Astrocyte (in vitro differentiated cells and primary cell): Measurements from ENCODE around the gene NOX3. TPM values are rescaled to one million over a fixed set of nuclear protein-coding genes. Genes with fewer than 3 reads are reported as not detected.

ENCODE experiments used
- DNase-seq: peaks from one replicate; pipeline ENCODE4 v3.0.0-alpha.2; 2010; ENCODE audit warnings: low read depth
- FAIRE-seq: peaks from 2 replicates; lab custom pipeline; 2011; peaks lifted over from hg19 to GRCh38; lab: Jason Lieb, UNC
- H2AFZ ChIP-seq: 2 replicates; pipeline ENCODE4 v1.6.0; 2012; ENCODE audit warnings: low read depth, low read length, inconsistent platforms
- H3K27ac ChIP-seq: 2 replicates; pipeline ENCODE4 v1.5.1; 2011; ENCODE audit warnings: low read depth, low read length, inconsistent platforms
- H3K27me3 ChIP-seq: 2 replicates; pipeline ENCODE4 v1.6.0; 2011; ENCODE audit warnings: low read length, inconsistent platforms; ENCODE audit not compliant: insufficient read depth
- H3K36me3 ChIP-seq: 2 replicates; pipeline ENCODE4 v1.5.1; 2011; ENCODE audit warnings: low read length, inconsistent platforms; ENCODE audit not compliant: insufficient read depth
- H3K4me1 ChIP-seq: 2 replicates; pipeline ENCODE4 v1.5.1; 2011; ENCODE audit warnings: low read length, inconsistent platforms; ENCODE audit not compliant: insufficient read depth
- H3K4me2 ChIP-seq: 2 replicates; pipeline ENCODE4 v1.6.0; 2012; ENCODE audit warnings: low read length, inconsistent platforms
- H3K4me3 ChIP-seq: 2 replicates; pipeline ENCODE4 v1.5.1; 2011; ENCODE audit warnings: low read depth, mild to moderate bottlenecking, low read length, inconsistent platforms; ENCODE audit not compliant: insufficient read depth
- H3K79me2 ChIP-seq: 2 replicates; pipeline ENCODE4 v1.6.0; 2012; ENCODE audit warnings: mild to moderate bottlenecking, low read length, inconsistent platforms; ENCODE audit not compliant: insufficient read depth
- H3K9ac ChIP-seq: 2 replicates; pipeline ENCODE4 v1.6.0; 2012; ENCODE audit warnings: mild to moderate bottlenecking, low read length, inconsistent platforms
- H3K9me3 ChIP-seq: 2 replicates; pipeline ENCODE4 v1.5.1; 2012; ENCODE audit warnings: low read depth, mild to moderate bottlenecking, low read length, inconsistent platforms; ENCODE audit not compliant: insufficient read depth
- H4K20me1 ChIP-seq: 2 replicates; pipeline ENCODE4 v1.6.0; 2012; ENCODE audit warnings: low read length, inconsistent platforms; ENCODE audit not compliant: insufficient read depth
- H3K27ac Mint-ChIP-seq: one replicate; pipeline ENCODE4 v1.8.0; 2021; ENCODE audit warnings: mild to moderate bottlenecking, mixed read lengths; ENCODE audit not compliant: unreplicated experiment
- H3K27me3 Mint-ChIP-seq: one replicate; pipeline ENCODE4 v1.8.0; 2021; ENCODE audit warnings: low read depth, mixed read lengths; ENCODE audit not compliant: unreplicated experiment
- H3K36me3 Mint-ChIP-seq: one replicate; pipeline ENCODE4 v1.8.0; 2021; ENCODE audit warnings: low read depth, mixed read lengths; ENCODE audit not compliant: unreplicated experiment
- H3K4me1 Mint-ChIP-seq: one replicate; pipeline ENCODE4 v1.8.0; 2021; ENCODE audit warnings: low read depth, mixed read lengths; ENCODE audit not compliant: unreplicated experiment
- H3K4me3 Mint-ChIP-seq: one replicate; pipeline ENCODE4 v1.8.0; 2021; ENCODE audit warnings: mild to moderate bottlenecking, moderate library complexity, mixed read lengths; ENCODE audit not compliant: unreplicated experiment
- H3K9me3 Mint-ChIP-seq: one replicate; pipeline ENCODE4 v1.8.0; 2021; ENCODE audit warnings: mild to moderate bottlenecking, mixed read lengths; ENCODE audit not compliant: unreplicated experiment
- CTCF ChIP-seq: IDR thresholded peaks from 2 replicates; pipeline ENCODE4 v1.5.1; 2011; ENCODE audit warnings: low read depth, mild to moderate bottlenecking, inconsistent platforms, low read length, moderate library complexity; ENCODE audit not compliant: insufficient read depth
- EZH2 ChIP-seq: IDR thresholded peaks from 2 replicates; pipeline ENCODE4 v1.6.1; 2012; ENCODE audit warnings: mild to moderate bottlenecking, low read length, inconsistent platforms; ENCODE audit not compliant: insufficient read depth
- total RNA-seq: library from RNA; stranded (reverse); gene quantifications from 2 replicates; pipeline ENCODE4 v1.2.1, GENCODE V29; 2021

NOX3 gene
- total RNA-seq, 1 donor from 2014 or later, result 0.30 TPM

DNA sequence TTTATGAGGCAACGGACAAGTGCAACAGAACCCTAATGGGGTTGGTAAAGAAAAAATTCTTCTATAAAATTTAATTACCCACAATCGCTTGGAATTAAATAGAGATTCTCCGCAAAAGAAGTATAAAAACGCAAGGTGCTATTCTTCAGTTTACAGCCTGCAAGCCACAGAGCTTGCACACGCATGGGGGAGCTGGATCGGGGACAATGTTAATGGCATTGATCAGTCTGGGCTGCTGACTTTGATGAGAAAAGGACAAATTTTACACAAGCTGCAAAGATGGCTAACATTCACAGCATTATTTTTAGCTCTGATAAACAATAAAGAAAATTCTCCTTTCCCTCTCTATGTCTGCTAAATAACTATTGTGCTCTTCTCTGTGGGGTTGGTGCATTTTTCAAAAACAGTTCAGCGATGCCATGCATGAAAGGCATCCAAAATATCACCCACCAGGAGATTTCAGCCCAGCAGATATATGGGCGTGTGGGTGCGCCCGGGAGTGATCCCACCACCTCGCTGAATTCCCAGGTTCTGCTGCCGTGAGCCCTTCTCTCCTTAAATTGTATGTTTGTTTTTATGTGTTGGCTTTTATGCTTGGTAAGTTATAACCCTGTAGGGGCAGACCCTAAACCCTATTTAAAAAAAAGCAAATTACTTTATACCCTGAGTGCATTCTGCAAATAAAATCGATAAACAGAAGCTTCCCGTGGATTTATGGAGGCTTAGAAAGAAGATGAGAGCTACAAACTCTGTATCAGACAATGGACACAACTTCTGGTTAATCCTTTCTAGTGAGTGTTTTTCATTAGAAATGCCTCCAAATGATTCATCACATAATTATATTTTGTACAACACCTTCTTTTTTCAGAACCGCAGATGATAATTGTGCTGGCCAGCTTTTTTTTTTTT lies 55.6 kb downstream of the NOX3 start:
- no peak for DNase-seq
- H3K36me3 Mint-ChIP-seq, result no peaks in the 10 kb centered on the region
- TF ChIP-seq EZH2 (no peak), CTCF (no peak)
- no peaks in the 10 kb centered on the region for H3K79me2 ChIP-seq
- H3K36me3 ChIP-seq, result no peaks in the 10 kb centered on the region
- H2AFZ ChIP-seq, result no peak overlapping the region
- no peaks in the 10 kb centered on the region for H4K20me1 ChIP-seq
- H3K27me3 Mint-ChIP-seq, result no peaks in the 10 kb centered on the region
- no peak overlapping the region for H3K9ac ChIP-seq
- H3K27me3 ChIP-seq, result no peaks in the 10 kb centered on the region
- H3K4me3 Mint-ChIP-seq, result no peak overlapping the region
- FAIRE-seq, result no peak
- no peaks in the 10 kb centered on the region for H3K9me3 ChIP-seq
- H3K4me3 ChIP-seq, result no peak overlapping the region
- peaks cover 4% of the 10 kb centered on the region for H3K4me1 ChIP-seq
- peak overlapping the region; percentile 9 for H3K4me2 ChIP-seq
- H3K9me3 Mint-ChIP-seq, result no peaks in the 10 kb centered on the region
- no peak overlapping the region for H3K27ac Mint-ChIP-seq
- no peaks in the 10 kb centered on the region for H3K4me1 Mint-ChIP-seq
- H3K27ac ChIP-seq, result no peak overlapping the region

- Mint-ChIP-seq H3K27me3 (no peaks in the 10 kb centered on the region), H3K36me3 (no peaks in the 10 kb centered on the region), H3K4me3 (no peak overlapping the region), H3K27ac (no peak overlapping the region), H3K9me3 (no peaks in the 10 kb centered on the region), H3K4me1 (no peaks in the 10 kb centered on the region)
- no peak for DNase-seq
- Histone ChIP-seq H3K4me2 (no peak overlapping the region), H3K4me3 (no peak overlapping the region), H3K27ac (no peak overlapping the region), H3K9ac (no peak overlapping the region), H3K27me3 (no peaks in the 10 kb centered on the region), H4K20me1 (no peaks in the 10 kb centered on the region), H2AFZ (no peak overlapping the region), H3K36me3 (no peaks in the 10 kb centered on the region), H3K79me2 (no peaks in the 10 kb centered on the region), H3K4me1 (peaks cover 4% of the 10 kb centered on the region), H3K9me3 (no peaks in the 10 kb centered on the region)
- TF ChIP-seq CTCF (no peak), EZH2 (no peak)
- FAIRE-seq, result no peak
Observed at GRCh38 chr6:155399062-155399744, 56.4 kb downstream of the NOX3 start.

DNA sequence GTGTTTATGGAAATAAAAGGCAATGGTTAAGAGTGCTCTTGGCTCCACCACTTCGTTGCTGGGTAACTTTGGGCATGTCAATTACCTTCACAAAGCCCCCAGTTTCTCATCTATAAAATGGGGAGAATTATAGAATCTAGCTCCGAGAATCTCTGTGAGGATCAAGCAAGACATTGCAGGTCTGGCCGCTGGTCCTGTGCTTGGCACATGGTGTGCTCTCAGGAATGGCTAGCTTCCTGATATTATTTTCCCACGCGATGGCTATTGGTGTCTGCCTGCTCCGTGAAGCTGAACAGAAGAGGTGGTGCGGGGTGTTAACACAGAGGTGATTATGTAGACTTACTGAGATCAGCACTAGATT lies 57.0 kb downstream of the NOX3 start:
- TF ChIP-seq CTCF, result no peak
- no peak for TF ChIP-seq EZH2
- H3K4me1 Mint-ChIP-seq, result no peaks in the 10 kb centered on the region
- Histone ChIP-seq H3K9ac (no peak overlapping the region), H4K20me1 (no peaks in the 10 kb centered on the region), H3K27me3 (no peaks in the 10 kb centered on the region), H3K36me3 (no peaks in the 10 kb centered on the region), H3K4me2 (no peak overlapping the region), H3K4me1 (peaks cover 4% of the 10 kb centered on the region), H3K27ac (no peak overlapping the region), H3K9me3 (no peaks in the 10 kb centered on the region), H2AFZ (no peak overlapping the region), H3K4me3 (no peak overlapping the region), H3K79me2 (no peaks in the 10 kb centered on the region)
- no peak for DNase-seq
- no peaks in the 10 kb centered on the region for H3K9me3 Mint-ChIP-seq
- no peaks in the 10 kb centered on the region for H3K36me3 Mint-ChIP-seq
- no peak overlapping the region for H3K27ac Mint-ChIP-seq
- no peak for FAIRE-seq
- H3K4me3 Mint-ChIP-seq, result no peak overlapping the region
- H3K27me3 Mint-ChIP-seq, result no peaks in the 10 kb centered on the region
